RKO (cell line): ENCODE results near the gene PPIL6.
"Not testable (repeated sequence)": the region's sequence is repeated elsewhere in the genome, so short reads cannot be mapped to it uniquely, and the experiment has no call there.

Experiments
- DNase-seq: peaks from one replicate; pipeline ENCODE4 v3.0.0-alpha.2; 2016; ENCODE audit warnings: low spot score

PPIL6 gene

GRCh38 chr6:109466212-109466923 is 25.9 kb upstream of the PPIL6 start:
- no peak for DNase-seq

GRCh38 chr6:109465772-109466171 is 25.3 kb upstream of the PPIL6 start:
- DNase-seq: no peak

GRCh38 chr6:109461733-109462526 is 21.5 kb upstream of the PPIL6 start:
- DNase-seq: no peak

- DNase-seq: not testable (repeated sequence)
Measured at GRCh38 chr6:109461205-109461604, 20.8 kb upstream of the PPIL6 start.

GRCh38 chr6:109460161-109460829 is 19.9 kb upstream of the PPIL6 start:
- DNase-seq: no peak

- DNase-seq: no peak
Measured at GRCh38 chr6:109458774-109459531, 18.5 kb upstream of the PPIL6 start.

GRCh38 chr6:109457562-109457996 is 17.2 kb upstream of the PPIL6 start:
- DNase-seq: no peak

GRCh38 chr6:109456710-109457561 is 16.5 kb upstream of the PPIL6 start:
- no peak for DNase-seq

- no peak for DNase-seq
Measured at GRCh38 chr6:109456111-109456583, 15.7 kb upstream of the PPIL6 start.

GRCh38 chr6:109455437-109456110 is 15.1 kb upstream of the PPIL6 start, which contains the start of gene MICAL1:
Gene MICAL1, minus strand, starts transcription at chr6:109455772. Its CDS starts 1,576 bp downstream, at chr6:109454196.
- peak; percentile 83 for DNase-seq

- peak; percentile 28 for DNase-seq
Measured at GRCh38 chr6:109454496-109455436, 14.3 kb upstream of the PPIL6 start.

GRCh38 chr6:109453594-109454495 is 13.4 kb upstream of the PPIL6 start:
- DNase-seq: no peak

GRCh38 chr6:109453156-109453555 is 12.7 kb upstream of the PPIL6 start:
- no peak for DNase-seq

GRCh38 chr6:109452181-109452580 is 11.8 kb upstream of the PPIL6 start:
- DNase-seq: no peak

- no peak for DNase-seq
Measured at GRCh38 chr6:109451376-109451775, 10.9 kb upstream of the PPIL6 start.

GRCh38 chr6:109450801-109451200 is 10.4 kb upstream of the PPIL6 start:
- DNase-seq: no peak

- DNase-seq: no peak
Measured at GRCh38 chr6:109449795-109450673, 9.6 kb upstream of the PPIL6 start.
